Testis (tissue), 3 donors: Measurements from ENCODE around the gene SIGLEC15. TPM values are rescaled to one million over a fixed set of nuclear protein-coding genes. Genes with fewer than 3 reads are reported as not detected.
"Not testable (repeated sequence)": the region's sequence is repeated elsewhere in the genome, so short reads cannot be mapped to it uniquely, and the experiment has no call there.

Experiments used
- DNase-seq: peaks from one replicate; pipeline ENCODE4 v3.0.0-alpha.2; 2019
- H3K27ac ChIP-seq, 2 donors: fragments of 200-600 bp; sonication (generic); one replicate each; pipeline ENCODE4 v1.5.1; 2019
- H3K27me3 ChIP-seq: fragments of 200-600 bp; sonication (generic); one replicate; pipeline ENCODE4 v1.5.1; 2019
- H3K36me3 ChIP-seq: fragments of 200-600 bp; sonication (generic); one replicate; pipeline ENCODE4 v1.5.1; 2017; ENCODE audit warnings: low read depth; ENCODE audit errors: missing control alignments
- H3K4me1 ChIP-seq: fragments of 200-600 bp; sonication (generic); one replicate; pipeline ENCODE4 v1.5.1; 2019
- H3K4me3 ChIP-seq, 2 donors: fragments of 200-600 bp; sonication (generic); one replicate each; pipeline ENCODE4 v1.5.1; 2017 to 2019
- H3K9me3 ChIP-seq: fragments of 200-600 bp; sonication (generic); one replicate; pipeline ENCODE4 v1.5.1; 2017
- CTCF ChIP-seq, 3 experiments: fragments of 450-650 bp in 2 of 3; fragments of 200-600 bp in 1 of 3; sonication (generic) in 1 of 3; IDR thresholded peaks; one replicate each; pipeline ENCODE4 v1.5.1; 2016 to 2019; ENCODE audit warnings: antibody characterized with exemption in 3 of 3, mild to moderate bottlenecking in 2 of 3, moderate library complexity in 1 of 3
- POLR2A ChIP-seq: fragments of 450-650 bp; IDR thresholded peaks from one replicate; pipeline ENCODE4 v1.6.1; 2017; ENCODE audit warnings: antibody characterized with exemption, mild to moderate bottlenecking, moderate library complexity
- WGBS, 2 donors: methylation state at CpG; one replicate each; pipeline ENCODE4 v1.1.5; 2018; 5-methylcytosine and 5-hydroxymethylcytosine counted together
- intact Hi-C: fragments of 100-400 bp; cut with DNase I; formaldehyde crosslinking; loops from one replicate; pipeline ENCODE4 v1.15.1; 2023; ENCODE audit warnings: low total_unique reads
- polyA plus RNA-seq: library from polyadenylated mRNA; stranded (reverse); fragments of 350-450 nt; fragmentation: Illumina TruSeq; extraction: RNeasy Lipid Tissue Mini Kit (QIAGEN cat#74804); gene quantifications from one replicate; pipeline ENCODE4 v1.2.3, GENCODE V29; 2014; ENCODE audit warnings: low read depth, low replicate concordance; ENCODE audit not compliant: insufficient read depth
- total RNA-seq, 2 donors: library from RNA; depleted of rRNA; stranded (reverse); fragments of >200 nt; gene quantifications; one replicate each; pipeline ENCODE4 v1.2.3, GENCODE V29; 2016

Gene SIGLEC15
- total and polyA plus RNA-seq, 3 donors from 2014 or later: 0.19 to 0.20 TPM; not detected in 1

DNA sequence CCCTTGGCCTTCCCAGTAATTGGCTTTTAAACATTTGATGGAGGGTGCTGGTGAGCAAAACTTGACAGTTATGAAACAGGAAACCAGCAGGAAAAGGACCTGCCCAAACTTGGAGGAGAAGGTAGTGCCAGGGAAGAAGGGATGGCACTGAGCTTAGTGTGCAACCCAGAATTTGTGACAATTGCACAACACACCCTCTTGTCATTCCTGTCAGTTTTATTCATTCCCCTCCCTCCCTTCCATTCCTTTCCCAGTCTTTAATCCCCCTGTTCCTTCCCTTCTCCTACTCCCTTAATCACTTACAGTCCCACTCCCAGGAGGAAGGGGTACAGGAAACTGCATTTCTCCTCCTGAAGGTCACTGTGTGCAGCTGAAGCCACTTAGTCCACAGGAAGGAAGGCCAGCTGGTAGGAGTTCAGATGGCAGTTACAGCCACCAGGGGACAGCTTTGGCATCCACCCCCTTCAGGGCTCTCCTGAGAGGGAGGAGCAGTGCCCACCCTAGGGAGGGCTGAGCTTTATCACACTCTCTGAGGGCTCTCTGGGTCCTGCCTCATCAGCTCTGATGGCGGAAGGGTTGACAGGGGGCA, 24.0 kb upstream of the SIGLEC15 start:
- intact Hi-C loops: no loop called here
- H3K36me3 ChIP-seq: no peaks in the 10 kb centered on the region
- no peak for DNase-seq
- H3K27ac ChIP-seq: no peak overlapping the region
- no peaks in the 10 kb centered on the region for H3K27me3 ChIP-seq
- H3K4me1 ChIP-seq: no peaks in the 10 kb centered on the region
- 91% methylated on average over 1 of the region's 1 CpG; no CpG with 5 or more reads in 1 of the 2 donors for WGBS, 2 donors
- TF ChIP-seq CTCF (IDR thresholded peaks at IDR 0.05): no peak
- TF ChIP-seq POLR2A: no peak
- no peak overlapping the region for H3K4me3 ChIP-seq
- H3K9me3 ChIP-seq: no peaks in the 10 kb centered on the region

- Histone ChIP-seq H3K4me1 (no peaks in the 10 kb centered on the region), H3K9me3 (no peaks in the 10 kb centered on the region), H3K4me3 (no peak overlapping the region), H3K36me3 (no peaks in the 10 kb centered on the region), H3K27ac (no peak overlapping the region), H3K27me3 (no peaks in the 10 kb centered on the region)
- TF ChIP-seq POLR2A (no peak), CTCF (IDR thresholded peaks at IDR 0.05) (no peak)
- intact Hi-C loops: no loop called here
- 62 to 75% methylated on average over 2 of the region's 2 CpGs for WGBS, 2 donors
- DNase-seq: no peak
These were observed 22.5 kb upstream of the SIGLEC15 start for GRCh38 chr18:45802814-45803492.

- H3K27ac ChIP-seq: no peak overlapping the region
- TF ChIP-seq POLR2A (no peak), CTCF (IDR thresholded peaks at IDR 0.05) (no peak)
- H3K27me3 ChIP-seq: no peaks in the 10 kb centered on the region
- H3K36me3 ChIP-seq: no peaks in the 10 kb centered on the region
- no peaks in the 10 kb centered on the region for H3K9me3 ChIP-seq
- no peak overlapping the region for H3K4me3 ChIP-seq
- intact Hi-C loops: no loop called here
- DNase-seq: no peak
- no peaks in the 10 kb centered on the region for H3K4me1 ChIP-seq
These were observed 19.9 kb upstream of the SIGLEC15 start for GRCh38 chr18:45805551-45805950.

DNA sequence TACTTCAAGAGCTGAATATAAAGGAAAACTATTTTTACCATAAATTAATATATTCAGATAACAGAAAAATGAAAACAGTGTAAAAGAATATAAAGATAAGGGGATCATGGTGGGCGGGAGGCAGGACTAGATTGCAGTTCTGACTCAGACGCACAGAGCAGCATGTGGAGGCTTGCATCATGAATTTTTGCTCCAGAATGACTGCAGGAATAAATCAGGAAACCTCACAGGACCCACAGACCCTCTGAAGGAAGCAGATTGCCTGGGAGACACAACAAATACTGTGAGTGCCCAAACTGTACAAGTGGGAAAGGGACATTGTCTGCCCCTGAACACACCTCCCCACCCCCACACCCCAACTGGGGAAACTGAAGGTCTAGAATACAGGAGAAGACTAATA, 19.2 kb upstream of the SIGLEC15 start:
- 45 to 46% methylated on average over 2 of the region's 2 CpGs for WGBS, 2 donors
- no peak overlapping the region for H3K4me3 ChIP-seq
- H3K4me1 ChIP-seq: no peaks in the 10 kb centered on the region
- intact Hi-C loops: no loop called here
- no peaks in the 10 kb centered on the region for H3K9me3 ChIP-seq
- H3K27me3 ChIP-seq: no peaks in the 10 kb centered on the region
- no peak for DNase-seq
- H3K27ac ChIP-seq: no peak overlapping the region
- H3K36me3 ChIP-seq: no peaks in the 10 kb centered on the region
- TF ChIP-seq POLR2A (no peak), CTCF (IDR thresholded peaks at IDR 0.05) (no peak)

DNA sequence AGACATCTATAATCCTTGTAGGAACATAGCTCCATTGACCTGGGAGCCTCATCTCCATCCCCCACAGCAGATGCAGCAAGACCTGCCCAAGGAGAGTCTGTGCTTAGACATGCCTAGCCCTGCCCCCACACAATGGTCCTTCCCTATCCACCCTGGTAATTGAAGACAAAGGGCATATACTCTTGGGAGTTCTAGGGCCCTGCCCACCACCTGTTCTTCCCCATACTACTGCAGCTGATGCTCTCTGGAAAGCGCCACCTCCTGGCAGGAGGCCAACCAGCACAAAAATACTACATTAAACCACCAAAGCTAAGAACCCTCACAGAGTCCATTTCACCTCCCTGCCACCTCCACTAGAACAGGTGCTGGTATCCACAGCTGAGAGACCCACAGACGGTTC, 18.3 kb upstream of the SIGLEC15 start:
- H3K27ac ChIP-seq, H3K9me3 ChIP-seq, H3K4me1 ChIP-seq, H3K27me3 ChIP-seq, DNase-seq, H3K4me3 ChIP-seq, H3K36me3 ChIP-seq, intact Hi-C loops: not testable (repeated sequence)
- 59 to 60% methylated on average over 2 of the region's 2 CpGs for WGBS, 2 donors

GRCh38 chr18:45814733-45815132, 10.7 kb upstream of the SIGLEC15 start:
- DNase-seq, H3K4me1 ChIP-seq, H3K9me3 ChIP-seq, H3K36me3 ChIP-seq, H3K27me3 ChIP-seq, H3K27ac ChIP-seq, H3K4me3 ChIP-seq, intact Hi-C loops: not testable (repeated sequence)
